Naive thymus-derived CD4-positive, alpha-beta T cell (primary cell): ENCODE results near the gene BTN3A1. TPM values are rescaled to one million over a fixed set of nuclear protein-coding genes. Genes with fewer than 3 reads are reported as not detected.
A peak's percentile ranks its signal among the peaks of the same experiment; 100 is the strongest.
"Not testable (repeated sequence)": the region's sequence is repeated elsewhere in the genome, so short reads cannot be mapped to it uniquely, and the experiment has no call there.

Experiments used
- ATAC-seq: fragments of 150-1000 bp; cut with Tn5 transposase; 2 replicates; pipeline ENCODE4 v1.10.0; 2021; ENCODE audit warnings: mild to moderate bottlenecking, moderate library complexity
- CTCF ChIA-PET: fragments of 350-600 bp; sonication (Branson Sonifier 250); formaldehyde crosslinking; loops from one replicate; lab custom pipeline; 2021; ENCODE audit warnings: antibody characterized with exemption; lab: Charles Lee
- POLR2A ChIA-PET: fragments of 350-600 bp; sonication (Branson Sonifier 250); formaldehyde crosslinking; loops from one replicate; lab custom pipeline; 2021; ENCODE audit warnings: antibody characterized with exemption, inconsistent platforms; lab: Charles Lee
- DNase-seq, 9 donors: peaks; one replicate each; pipeline versions ENCODE4 v3.0.0 to v3.0.0-alpha.2; 2020 to 2022; ENCODE audit warnings: mixed read lengths in 1 of 9
- H3K27ac ChIP-seq: one replicate; pipeline ENCODE4 v1.7.0; 2013; ENCODE audit warnings: mild to moderate bottlenecking, low read depth, low read length, moderate library complexity
- H3K27me3 ChIP-seq, 2 donors: one replicate each; pipeline ENCODE4 v1.7.0; 2013; ENCODE audit warnings: low read length in 2 of 2, mild to moderate bottlenecking in 2 of 2, moderate library complexity in 2 of 2; ENCODE audit not compliant: control insufficient read depth in 2 of 2, insufficient read depth in 2 of 2
- H3K36me3 ChIP-seq, 3 experiments: 1 replicate in 2 of 3; 2 replicates in 1 of 3; pipeline ENCODE4 v1.7.0; 2013; ENCODE audit warnings: low read length in 3 of 3, mild to moderate bottlenecking in 3 of 3, moderate library complexity in 1 of 3; ENCODE audit not compliant: insufficient read depth in 3 of 3, control insufficient read depth in 2 of 3
- H3K4me1 ChIP-seq, 2 donors: one replicate each; pipeline ENCODE4 v1.7.0; 2013; ENCODE audit warnings: low read length in 2 of 2, mild to moderate bottlenecking in 2 of 2, moderate library complexity in 1 of 2; ENCODE audit not compliant: control insufficient read depth in 2 of 2, insufficient read depth in 2 of 2
- H3K4me3 ChIP-seq: 2 replicates; pipeline ENCODE4 v1.7.0; 2013; ENCODE audit warnings: mild to moderate bottlenecking, low read length
- H3K9me3 ChIP-seq, 3 experiments: 1 replicate in 2 of 3; 2 replicates in 1 of 3; pipeline ENCODE4 v1.7.0; 2013; ENCODE audit warnings: low read length in 3 of 3; ENCODE audit not compliant: control insufficient read depth in 2 of 3
- H3K27ac Mint-ChIP-seq, 9 donors: one replicate each; pipeline ENCODE4 v1.8.0; 2020 to 2022; ENCODE audit warnings: mixed read lengths in 9 of 9, mild to moderate bottlenecking in 8 of 9, moderate library complexity in 5 of 9, inconsistent platforms in 2 of 9
- H3K27me3 Mint-ChIP-seq, 5 donors: one replicate each; pipeline ENCODE4 v1.8.0; 2021 to 2022; ENCODE audit warnings: mixed read lengths in 5 of 5, mild to moderate bottlenecking in 1 of 5
- H3K36me3 Mint-ChIP-seq, 5 donors: one replicate each; pipeline ENCODE4 v1.8.0; 2020 to 2022; ENCODE audit warnings: mixed read lengths in 5 of 5, mild to moderate bottlenecking in 3 of 5, inconsistent platforms in 1 of 5
- H3K4me1 Mint-ChIP-seq, 7 donors: one replicate each; pipeline ENCODE4 v1.8.0; 2020 to 2022; ENCODE audit warnings: mixed read lengths in 7 of 7, mild to moderate bottlenecking in 3 of 7, inconsistent platforms in 1 of 7
- H3K4me3 Mint-ChIP-seq, 10 donors: one replicate each; pipeline ENCODE4 v1.8.0; 2020 to 2022; ENCODE audit warnings: mild to moderate bottlenecking in 10 of 10, mixed read lengths in 10 of 10, moderate library complexity in 6 of 10, inconsistent platforms in 2 of 10
- H3K9me3 Mint-ChIP-seq, 11 donors: one replicate each; pipeline ENCODE4 v1.8.0; 2020 to 2022; ENCODE audit warnings: mixed read lengths in 11 of 11, mild to moderate bottlenecking in 4 of 11, inconsistent platforms in 1 of 11, moderate library complexity in 1 of 11
- intact Hi-C, 2 donors: fragments of 100-400 bp; cut with micrococcal nuclease; formaldehyde crosslinking; loops; one replicate each; pipeline ENCODE4 v1.15.1; 2023
- polyA plus RNA-seq, 2 donors: library from polyadenylated mRNA; unstranded; fragments of 300-500 nt; fragmentation: Illumina TruSeq; gene quantifications; one replicate each; pipeline ENCODE4 v1.2.3, GENCODE V29; 2021
- total RNA-seq, 6 experiments: library from RNA in 5 of 6; stranded (reverse) in 5 of 6; gene quantifications; 1 replicate in 5 of 6; 2 replicates in 1 of 6; pipeline ENCODE4 v1.2.3 and lab custom pipeline; 2021 to 2026

BTN3A1 gene
- total and polyA plus RNA-seq, 7 experiments from 2014 or later, result 41.5 to 242 (median 206) TPM

GRCh38 chr6:26461353-26461752, 59.3 kb downstream of the BTN3A1 start:
- H3K27ac ChIP-seq, intact Hi-C loops, ATAC-seq, H3K9me3 Mint-ChIP-seq, DNase-seq, H3K9me3 ChIP-seq, H3K27me3 ChIP-seq, CTCF ChIA-PET, H3K27me3 Mint-ChIP-seq, H3K4me3 ChIP-seq: not testable (repeated sequence)
- peak overlapping the region; percentile 2 to 99 (median 73) for H3K4me3 Mint-ChIP-seq
- Histone ChIP-seq H3K36me3 (peaks cover 32 to 62% (median 57%) of the 10 kb centered on the region in 3 experiments), H3K4me1 (peaks cover 27 to 38% of the 10 kb centered on the region in 2 donors)
- H3K4me1 Mint-ChIP-seq, result peaks cover 54 to 88% (median 72%) of the 10 kb centered on the region in 7 donors
- peaks cover 31 to 61% (median 59%) of the 10 kb centered on the region in 5 donors for H3K36me3 Mint-ChIP-seq
- POLR2A ChIA-PET, result interaction anchor here (1.0 to 1.7 kb wide), 4 partner anchors 9 to 108 kb away, joined by 3 to 10 read pairs (median 5); no protein-coding TSS in a partner anchor
- H3K27ac Mint-ChIP-seq, result peak overlapping the region in 3 of 9 donors; percentile 51 to 96 (median 65)

GRCh38 chr6:26464014-26464413, 61.9 kb downstream of the BTN3A1 start:
- peaks cover 39 to 81% (median 76%) of the 10 kb centered on the region in 5 donors for H3K36me3 Mint-ChIP-seq
- peak overlapping the region; percentile 4 to 85 (median 61) for H3K27ac Mint-ChIP-seq
- Histone ChIP-seq H3K4me3 (no peak overlapping the region), H3K36me3 (peaks cover 38 to 84% (median 64%) of the 10 kb centered on the region in 3 experiments), H3K27ac (no peak overlapping the region), H3K4me1 (peaks cover 26 to 29% of the 10 kb centered on the region in 2 donors), H3K9me3 (no peaks in the 10 kb centered on the region), H3K27me3 (no peaks in the 10 kb centered on the region)
- H3K4me3 Mint-ChIP-seq, result peak overlapping the region in 1 of 10 donors; percentile 11
- H3K27me3 Mint-ChIP-seq, result no peaks in the 10 kb centered on the region
- ATAC-seq (no peak), DNase-seq (no peak)
- CTCF ChIA-PET, result no interaction called here
- no peaks in the 10 kb centered on the region for H3K9me3 Mint-ChIP-seq
- peaks cover 44 to 68% (median 58%) of the 10 kb centered on the region in 7 donors for H3K4me1 Mint-ChIP-seq
- POLR2A ChIA-PET, result interaction anchor here (1.2 to 1.7 kb wide), 4 partner anchors 9 to 36 kb away, joined by 3 to 5 read pairs (median 4); no protein-coding TSS in a partner anchor
- intact Hi-C loops, result no loop called here

GRCh38 chr6:26464416-26465131, 62.5 kb downstream of the BTN3A1 start:
- H3K36me3 Mint-ChIP-seq, result peaks cover 36 to 78% (median 75%) of the 10 kb centered on the region in 5 donors
- peaks cover 40 to 85% (median 62%) of the 10 kb centered on the region in 3 experiments for H3K36me3 ChIP-seq
- CTCF ChIA-PET, result no interaction called here
- H3K9me3 ChIP-seq, result no peaks in the 10 kb centered on the region
- no peaks in the 10 kb centered on the region for H3K9me3 Mint-ChIP-seq
- DNase-seq (no peak), ATAC-seq (no peak)
- peak overlapping the region in 1 of 10 donors; percentile 11 for H3K4me3 Mint-ChIP-seq
- intact Hi-C loops, result no loop called here
- H3K4me1 ChIP-seq, result peaks cover 20 to 24% of the 10 kb centered on the region in 2 donors
- no peak overlapping the region for H3K4me3 ChIP-seq
- H3K27me3 ChIP-seq, result no peaks in the 10 kb centered on the region
- no peaks in the 10 kb centered on the region for H3K27me3 Mint-ChIP-seq
- POLR2A ChIA-PET, result interaction anchor here (1.2 to 1.7 kb wide), 4 partner anchors 10 to 37 kb away, joined by 3 to 5 read pairs (median 4); no protein-coding TSS in a partner anchor
- H3K4me1 Mint-ChIP-seq, result peaks cover 39 to 62% (median 53%) of the 10 kb centered on the region in 7 donors
- no peak overlapping the region for H3K27ac ChIP-seq
- peak overlapping the region; percentile 4 to 87 (median 61) for H3K27ac Mint-ChIP-seq

Other genes starting within 250 kb of the BTN3A1 start
- 100 to 1,000 TPM; 131 to 274 (median 180) TPM for gene BTN3A2, start 37.1 kb upstream of the BTN3A1 start, total RNA-seq
- 100 to 1,000 TPM; 113 to 142 TPM for gene BTN3A2, start 37.1 kb upstream of the BTN3A1 start, polyA plus RNA-seq
- 10 to 100 TPM; 19.8 to 22.3 (median 20.2) TPM for gene BTN2A2, start 19.2 kb upstream of the BTN3A1 start, total RNA-seq
- gene BTN2A2, start 19.2 kb upstream of the BTN3A1 start, polyA plus RNA-seq, result 1 to 10 TPM; 3.4 to 4.4 TPM
- gene BTN3A3, start 38.2 kb downstream of the BTN3A1 start, total RNA-seq, result 100 to 1,000 TPM in 3 of 5 experiments, 10 to 100 TPM in 2; 79.1 to 183 (median 119) TPM
- gene BTN3A3, start 38.2 kb downstream of the BTN3A1 start, polyA plus RNA-seq, result 10 to 100 TPM; 71.4 to 96.2 TPM
- 10 to 100 TPM; 29.0 to 54.6 (median 37.2) TPM for gene BTN2A1, start 55.7 kb downstream of the BTN3A1 start, total RNA-seq
- gene BTN2A1, start 55.7 kb downstream of the BTN3A1 start, polyA plus RNA-seq, result 10 to 100 TPM in 1 of 2 donors, 1 to 10 TPM in 1; 9.7 to 13.1 TPM
- gene BTN1A1, start 98.0 kb downstream of the BTN3A1 start, total RNA-seq, result not detected
- gene BTN1A1, start 98.0 kb downstream of the BTN3A1 start, polyA plus RNA-seq, result not detected
- gene HMGN4, start 136.1 kb downstream of the BTN3A1 start, total RNA-seq, result 10 to 100 TPM; 37.6 to 96.0 (median 81.7) TPM
- gene HMGN4, start 136.1 kb downstream of the BTN3A1 start, polyA plus RNA-seq, result 100 to 1,000 TPM; 122 to 154 TPM
- gene ABT1, start 194.7 kb downstream of the BTN3A1 start, total RNA-seq, result 10 to 100 TPM; 23.3 to 37.5 (median 35.0) TPM
- gene ABT1, start 194.7 kb downstream of the BTN3A1 start, polyA plus RNA-seq, result 10 to 100 TPM; 39.4 to 44.8 TPM